HepG2 (cell line): ENCODE measurements around the gene TLCD3A. TPM values are rescaled to one million over a fixed set of nuclear protein-coding genes. Genes with fewer than 3 reads are reported as not detected.

Experiments used
- ARHGAP35 ChIP-seq: sonication (generic); formaldehyde crosslinking; IDR thresholded peaks from 2 replicates; pipeline ENCODE4 v1.9.0; 2022; ENCODE audit warnings: mild to moderate bottlenecking, inconsistent platforms, moderate library complexity, missing genetic modification reagents, borderline replicate concordance
- DNMT1 ChIP-seq: sonication (generic); formaldehyde crosslinking; IDR thresholded peaks from 2 replicates; pipeline ENCODE4 v1.5.1; 2020; ENCODE audit warnings: mild to moderate bottlenecking, missing genetic modification reagents
- ELF3 ChIP-seq: IDR thresholded peaks from 2 replicates; pipeline ENCODE4 v1.6.1; 2016; ENCODE audit warnings: missing genetic modification reagents, missing compliant biosample characterization
- FOXA1 ChIP-seq, 2 experiments: fragments of 450-650 bp in 1 of 2; sonication (generic) in 1 of 2; formaldehyde crosslinking in 1 of 2; IDR thresholded peaks; 2 replicates each; pipeline versions ENCODE4 v1.4.0 to v1.6.1; 2016 to 2020; ENCODE audit warnings: missing genetic modification reagents in 1 of 2
- HDAC6 ChIP-seq: fragments of 200-600 bp; sonication (generic); IDR thresholded peaks from 2 replicates; pipeline ENCODE4 v1.7.0; 2017; ENCODE audit warnings: mild to moderate bottlenecking, antibody characterized with exemption, low read length, low read depth
- KAT8 ChIP-seq: IDR thresholded peaks from 2 replicates; pipeline ENCODE4 v1.6.1; 2016; ENCODE audit warnings: missing genetic modification reagents, missing compliant biosample characterization
- KLF11 ChIP-seq: IDR thresholded peaks from 2 replicates; pipeline ENCODE4 v1.6.1; 2016; ENCODE audit warnings: missing compliant biosample characterization
- KLF13 ChIP-seq: sonication (generic); formaldehyde crosslinking; IDR thresholded peaks from 2 replicates; pipeline ENCODE4 v1.4.0; 2020; ENCODE audit warnings: mild to moderate bottlenecking, missing genetic modification reagents
- NFYC ChIP-seq: IDR thresholded peaks from 2 replicates; pipeline ENCODE4 v1.6.1; 2016; ENCODE audit warnings: missing genetic modification reagents, missing compliant biosample characterization
- NR2F6 ChIP-seq, 2 experiments: IDR thresholded peaks; 2 replicates each; pipeline ENCODE4 v1.6.1; 2016; ENCODE audit warnings: antibody characterized with exemption in 1 of 2, mild to moderate bottlenecking in 1 of 2
- RXRA ChIP-seq: sonication (generic); formaldehyde crosslinking; IDR thresholded peaks from 2 replicates; pipeline ENCODE4 v1.5.1; 2020; ENCODE audit warnings: missing genetic modification reagents
- SYNCRIP ChIP-seq: fragments of 200-400 bp; formaldehyde crosslinking; IDR thresholded peaks from 2 replicates; pipeline ENCODE4 v1.6.1; 2018; ENCODE audit warnings: mild to moderate bottlenecking, low read depth, low read length; ENCODE audit not compliant: insufficient read depth
- XBP1 ChIP-seq: sonication (generic); formaldehyde crosslinking; IDR thresholded peaks from 2 replicates; pipeline ENCODE4 v1.5.0; 2020; ENCODE audit warnings: missing genetic modification reagents
- ZNF30 ChIP-seq: sonication (generic); formaldehyde crosslinking; IDR thresholded peaks from 2 replicates; pipeline ENCODE4 v1.5.0; 2020; ENCODE audit warnings: mild to moderate bottlenecking, missing genetic modification reagents
- ZNF607 ChIP-seq: sonication (generic); formaldehyde crosslinking; IDR thresholded peaks from 2 replicates; pipeline ENCODE4 v1.5.1; 2020; ENCODE audit warnings: missing genetic modification reagents, mild to moderate bottlenecking, borderline replicate concordance
- ZNF619 ChIP-seq: sonication (generic); formaldehyde crosslinking; IDR thresholded peaks from 2 replicates; pipeline ENCODE4 v1.4.0; 2020; ENCODE audit warnings: mild to moderate bottlenecking, missing genetic modification reagents
- ZNF709 ChIP-seq: sonication (generic); formaldehyde crosslinking; IDR thresholded peaks from 2 replicates; pipeline ENCODE4 v1.5.0; 2020; ENCODE audit warnings: mild to moderate bottlenecking, missing genetic modification reagents
- ZNF724P ChIP-seq: sonication (generic); formaldehyde crosslinking; IDR thresholded peaks from 2 replicates; pipeline ENCODE4 v1.8.0; 2022; ENCODE audit warnings: missing genetic modification reagents, borderline replicate concordance
- ZNF839 ChIP-seq: sonication (generic); formaldehyde crosslinking; IDR thresholded peaks from 2 replicates; pipeline ENCODE4 v1.4.0; 2020; ENCODE audit warnings: missing genetic modification reagents, mild to moderate bottlenecking, borderline replicate concordance
- polyA plus RNA-seq, 8 experiments: library from polyadenylated mRNA; depleted of rRNA in 3 of 8; stranded (reverse) in 7 of 8; unstranded in 1 of 8; fragments of >200 nt; fragmentation: Illumina TruSeq in 4 of 8; extraction: Trizol in 4 of 8; gene quantifications; 2 replicates each; pipeline versions ENCODE4 v1.2.1 to v1.2.3, GENCODE V29; 2011 to 2016; ENCODE audit warnings: low read depth in 4 of 8, missing spikeins in 1 of 8, mixed read lengths in 1 of 8; ENCODE audit not compliant: insufficient read depth in 1 of 8
- total RNA-seq, 5 experiments: library from RNA; depleted of rRNA; stranded (reverse); fragments of >200 nt; fragmentation: Illumina TruSeq; extraction: Trizol; gene quantifications; 2 replicates each; pipeline ENCODE4 v1.2.3, GENCODE V29; 2016; ENCODE audit warnings: low read depth in 1 of 5
- TF ChIP-seq, protein P1 (sequence below): fragments of 450-650 bp; IDR thresholded peaks from 2 replicates; pipeline ENCODE4 v1.6.1; 2017
- TF ChIP-seq, protein P2 (sequence below): sonication (generic); formaldehyde crosslinking; IDR thresholded peaks from 2 replicates; pipeline ENCODE4 v1.5.0; 2020; ENCODE audit warnings: mild to moderate bottlenecking, missing genetic modification reagents, borderline replicate concordance
- TF ChIP-seq, protein P3 (sequence below): sonication (generic); formaldehyde crosslinking; IDR thresholded peaks from 2 replicates; pipeline ENCODE4 v1.4.0; 2020; ENCODE audit warnings: mild to moderate bottlenecking, missing genetic modification reagents

TLCD3A gene
- total and polyA plus RNA-seq, 2 of the 13 experiments (the other 11 are each of a cell fraction or from before 2014, with no cell fraction given): 25.2 to 46.6 TPM

DNA sequence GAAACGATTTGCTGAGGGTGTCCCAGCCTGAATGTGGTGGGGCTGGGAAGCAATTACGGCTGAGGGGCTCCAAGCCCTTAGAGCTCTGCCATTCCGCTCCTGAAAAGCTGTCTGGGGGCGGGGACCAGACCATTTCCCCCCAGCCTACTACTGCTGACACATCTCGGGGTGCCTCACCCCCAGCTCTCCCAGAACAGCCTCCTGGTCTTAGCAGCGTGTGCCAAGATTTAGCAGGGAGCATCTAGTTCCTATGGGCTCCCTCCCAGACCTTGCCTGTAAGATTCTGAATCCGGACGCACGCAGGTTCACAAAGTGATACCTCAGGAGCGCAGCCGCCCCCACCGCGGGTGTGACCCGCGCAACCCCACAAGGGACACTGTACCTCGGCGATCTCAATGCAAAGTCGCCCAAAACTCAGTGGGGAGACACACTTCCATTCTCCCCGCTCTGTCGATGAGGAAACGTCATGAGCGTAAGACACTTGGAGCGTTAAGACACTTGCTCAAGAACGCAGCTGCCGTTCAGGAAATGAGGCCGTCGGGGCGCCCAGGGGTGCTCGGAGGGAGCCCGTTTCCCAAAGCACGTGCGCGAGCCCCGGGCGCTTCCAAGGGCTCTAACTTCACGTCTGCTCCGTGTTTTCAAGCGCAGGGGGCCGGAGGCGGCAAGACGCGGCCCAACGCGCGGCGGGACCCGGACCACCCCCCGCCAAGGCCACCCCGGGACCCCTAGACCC, 19.0 kb downstream of the TLCD3A start (continued):
- no peak for TF ChIP-seq KAT8 (CRISPR knock-in tag)
- TF ChIP-seq RXRA (CRISPR knock-in tag): no peak
- no peak for TF ChIP-seq KLF11 (CRISPR knock-in tag)
- TF ChIP-seq, protein P1, sequence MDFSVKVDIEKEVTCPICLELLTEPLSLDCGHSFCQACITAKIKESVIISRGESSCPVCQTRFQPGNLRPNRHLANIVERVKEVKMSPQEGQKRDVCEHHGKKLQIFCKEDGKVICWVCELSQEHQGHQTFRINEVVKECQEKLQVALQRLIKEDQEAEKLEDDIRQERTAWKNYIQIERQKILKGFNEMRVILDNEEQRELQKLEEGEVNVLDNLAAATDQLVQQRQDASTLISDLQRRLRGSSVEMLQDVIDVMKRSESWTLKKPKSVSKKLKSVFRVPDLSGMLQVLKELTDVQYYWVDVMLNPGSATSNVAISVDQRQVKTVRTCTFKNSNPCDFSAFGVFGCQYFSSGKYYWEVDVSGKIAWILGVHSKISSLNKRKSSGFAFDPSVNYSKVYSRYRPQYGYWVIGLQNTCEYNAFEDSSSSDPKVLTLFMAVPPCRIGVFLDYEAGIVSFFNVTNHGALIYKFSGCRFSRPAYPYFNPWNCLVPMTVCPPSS: no peak
- no peak for TF ChIP-seq FOXA1 (IDR thresholded peaks at IDR 0.05)
- no peak for TF ChIP-seq FOXA1 (CRISPR knock-in tag; IDR thresholded peaks at IDR 0.05)
- TF ChIP-seq ZNF839 (CRISPR knock-in tag): no peak
- no peak for TF ChIP-seq NFYC (CRISPR knock-in tag)
- TF ChIP-seq KLF13 (CRISPR knock-in tag): no peak
- TF ChIP-seq ZNF709 (CRISPR knock-in tag): no peak; the same call in 1 of the 2 replicates
- TF ChIP-seq NR2F6 (IDR thresholded peaks at IDR 0.05): no peak
- no peak for TF ChIP-seq NR2F6 (CRISPR knock-in tag; IDR thresholded peaks at IDR 0.05)
- TF ChIP-seq, protein P2, sequence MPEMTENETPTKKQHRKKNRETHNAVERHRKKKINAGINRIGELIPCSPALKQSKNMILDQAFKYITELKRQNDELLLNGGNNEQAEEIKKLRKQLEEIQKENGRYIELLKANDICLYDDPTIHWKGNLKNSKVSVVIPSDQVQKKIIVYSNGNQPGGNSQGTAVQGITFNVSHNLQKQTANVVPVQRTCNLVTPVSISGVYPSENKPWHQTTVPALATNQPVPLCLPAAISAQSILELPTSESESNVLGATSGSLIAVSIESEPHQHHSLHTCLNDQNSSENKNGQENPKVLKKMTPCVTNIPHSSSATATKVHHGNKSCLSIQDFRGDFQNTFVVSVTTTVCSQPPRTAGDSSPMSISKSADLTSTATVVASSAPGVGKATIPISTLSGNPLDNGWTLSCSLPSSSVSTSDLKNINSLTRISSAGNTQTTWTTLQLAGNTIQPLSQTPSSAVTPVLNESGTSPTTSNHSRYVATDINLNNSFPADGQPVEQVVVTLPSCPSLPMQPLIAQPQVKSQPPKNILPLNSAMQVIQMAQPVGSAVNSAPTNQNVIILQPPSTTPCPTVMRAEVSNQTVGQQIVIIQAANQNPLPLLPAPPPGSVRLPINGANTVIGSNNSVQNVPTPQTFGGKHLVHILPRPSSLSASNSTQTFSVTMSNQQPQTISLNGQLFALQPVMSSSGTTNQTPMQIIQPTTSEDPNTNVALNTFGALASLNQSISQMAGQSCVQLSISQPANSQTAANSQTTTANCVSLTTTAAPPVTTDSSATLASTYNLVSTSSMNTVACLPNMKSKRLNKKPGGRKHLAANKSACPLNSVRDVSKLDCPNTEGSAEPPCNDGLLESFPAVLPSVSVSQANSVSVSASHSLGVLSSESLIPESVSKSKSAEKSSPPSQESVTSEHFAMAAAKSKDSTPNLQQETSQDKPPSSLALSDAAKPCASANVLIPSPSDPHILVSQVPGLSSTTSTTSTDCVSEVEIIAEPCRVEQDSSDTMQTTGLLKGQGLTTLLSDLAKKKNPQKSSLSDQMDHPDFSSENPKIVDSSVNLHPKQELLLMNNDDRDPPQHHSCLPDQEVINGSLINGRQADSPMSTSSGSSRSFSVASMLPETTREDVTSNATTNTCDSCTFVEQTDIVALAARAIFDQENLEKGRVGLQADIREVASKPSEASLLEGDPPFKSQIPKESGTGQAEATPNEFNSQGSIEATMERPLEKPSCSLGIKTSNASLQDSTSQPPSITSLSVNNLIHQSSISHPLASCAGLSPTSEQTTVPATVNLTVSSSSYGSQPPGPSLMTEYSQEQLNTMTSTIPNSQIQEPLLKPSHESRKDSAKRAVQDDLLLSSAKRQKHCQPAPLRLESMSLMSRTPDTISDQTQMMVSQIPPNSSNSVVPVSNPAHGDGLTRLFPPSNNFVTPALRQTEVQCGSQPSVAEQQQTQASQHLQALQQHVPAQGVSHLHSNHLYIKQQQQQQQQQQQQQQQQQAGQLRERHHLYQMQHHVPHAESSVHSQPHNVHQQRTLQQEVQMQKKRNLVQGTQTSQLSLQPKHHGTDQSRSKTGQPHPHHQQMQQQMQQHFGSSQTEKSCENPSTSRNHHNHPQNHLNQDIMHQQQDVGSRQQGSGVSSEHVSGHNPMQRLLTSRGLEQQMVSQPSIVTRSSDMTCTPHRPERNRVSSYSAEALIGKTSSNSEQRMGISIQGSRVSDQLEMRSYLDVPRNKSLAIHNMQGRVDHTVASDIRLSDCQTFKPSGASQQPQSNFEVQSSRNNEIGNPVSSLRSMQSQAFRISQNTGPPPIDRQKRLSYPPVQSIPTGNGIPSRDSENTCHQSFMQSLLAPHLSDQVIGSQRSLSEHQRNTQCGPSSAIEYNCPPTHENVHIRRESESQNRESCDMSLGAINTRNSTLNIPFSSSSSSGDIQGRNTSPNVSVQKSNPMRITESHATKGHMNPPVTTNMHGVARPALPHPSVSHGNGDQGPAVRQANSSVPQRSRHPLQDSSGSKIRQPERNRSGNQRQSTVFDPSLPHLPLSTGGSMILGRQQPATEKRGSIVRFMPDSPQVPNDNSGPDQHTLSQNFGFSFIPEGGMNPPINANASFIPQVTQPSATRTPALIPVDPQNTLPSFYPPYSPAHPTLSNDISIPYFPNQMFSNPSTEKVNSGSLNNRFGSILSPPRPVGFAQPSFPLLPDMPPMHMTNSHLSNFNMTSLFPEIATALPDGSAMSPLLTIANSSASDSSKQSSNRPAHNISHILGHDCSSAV (CRISPR knock-in tag): no peak
- TF ChIP-seq ZNF607: no peak
- no peak for TF ChIP-seq ZNF619 (CRISPR knock-in tag)
- no peak for TF ChIP-seq ELF3 (CRISPR knock-in tag)
- no peak for TF ChIP-seq ARHGAP35 (CRISPR knock-in tag)
- TF ChIP-seq ZNF30 (CRISPR knock-in tag): no peak
- TF ChIP-seq SYNCRIP: no peak
- TF ChIP-seq DNMT1: no peak
- TF ChIP-seq ZNF724P: no peak
- TF ChIP-seq HDAC6: no peak
- TF ChIP-seq, protein P3, sequence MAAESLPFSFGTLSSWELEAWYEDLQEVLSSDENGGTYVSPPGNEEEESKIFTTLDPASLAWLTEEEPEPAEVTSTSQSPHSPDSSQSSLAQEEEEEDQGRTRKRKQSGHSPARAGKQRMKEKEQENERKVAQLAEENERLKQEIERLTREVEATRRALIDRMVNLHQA (CRISPR knock-in tag): no peak
- no peak for TF ChIP-seq XBP1
